Measurements from ENCODE around the gene MCF2.
"Not testable (repeated sequence)": the region's sequence is repeated elsewhere in the genome, so short reads cannot be mapped to it uniquely, and the experiment has no call there.

The MCF2 gene

GRCh38 chrX:139708067-139708466 is at the start of gene MCF2:
Gene MCF2 (minus strand): TSS chrX:139708167. CDS start chrX:139651744, 56,423 bp downstream.
- DNase-seq (ENCODE audit: low spot score) = no peak

GRCh38 chrX:139751053-139751452 is 43.1 kb upstream of the MCF2 start:
- DNase-seq (ENCODE audit: low spot score) = no peak

- no peak for DNase-seq (ENCODE audit: low spot score)
Measured at GRCh38 chrX:139750390-139750789, 42.4 kb upstream of the MCF2 start.

DNA sequence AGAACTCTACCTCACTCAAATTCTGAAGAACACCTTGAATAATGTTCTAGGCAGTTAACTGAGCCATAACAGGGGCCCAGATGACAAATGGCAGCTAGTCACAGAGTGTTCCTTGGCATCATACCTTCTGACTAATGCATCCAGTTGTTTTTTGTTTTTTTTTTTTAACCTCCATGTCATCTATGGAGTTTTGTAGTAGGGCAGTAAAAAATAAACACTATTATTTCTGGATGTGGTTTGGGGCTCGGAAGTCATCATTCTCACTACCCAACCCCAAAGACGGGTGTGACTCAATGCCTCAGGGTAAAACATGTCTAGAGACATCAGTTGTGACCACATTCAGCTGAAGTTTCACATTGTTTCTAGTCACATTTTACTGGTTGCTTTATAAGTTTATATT is 31.2 kb upstream of the MCF2 start:
- no peak for DNase-seq (ENCODE audit: low spot score)

- no peak for DNase-seq (ENCODE audit: low spot score)
Measured at GRCh38 chrX:139738581-139738980, 30.6 kb upstream of the MCF2 start.

DNA sequence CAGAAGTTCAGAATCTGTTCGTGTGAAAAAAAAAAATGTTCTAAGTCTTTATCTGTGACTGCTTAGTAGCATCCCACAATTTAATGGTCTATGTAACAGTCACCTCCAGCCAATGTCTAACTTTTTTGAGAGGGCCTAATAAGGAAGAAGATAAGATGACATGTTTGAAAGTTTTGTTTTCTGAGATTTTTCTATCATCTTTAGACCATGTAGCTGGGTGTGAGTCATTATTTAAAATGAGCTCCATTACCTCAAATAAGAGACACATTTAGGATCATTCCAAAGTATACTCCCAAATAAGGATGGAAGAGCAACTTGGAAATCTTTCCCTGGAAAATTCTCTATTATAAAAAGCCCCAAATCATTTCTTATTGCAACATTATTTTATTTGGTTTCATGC is 28.2 kb upstream of the MCF2 start:
- DNase-seq (ENCODE audit: low spot score) = no peak

- DNase-seq (ENCODE audit: low spot score) = no peak
Measured at GRCh38 chrX:139734996-139735395, 27.0 kb upstream of the MCF2 start.

GRCh38 chrX:139725720-139726119 is 17.8 kb upstream of the MCF2 start:
- DNase-seq (ENCODE audit: low spot score) = no peak

DNA sequence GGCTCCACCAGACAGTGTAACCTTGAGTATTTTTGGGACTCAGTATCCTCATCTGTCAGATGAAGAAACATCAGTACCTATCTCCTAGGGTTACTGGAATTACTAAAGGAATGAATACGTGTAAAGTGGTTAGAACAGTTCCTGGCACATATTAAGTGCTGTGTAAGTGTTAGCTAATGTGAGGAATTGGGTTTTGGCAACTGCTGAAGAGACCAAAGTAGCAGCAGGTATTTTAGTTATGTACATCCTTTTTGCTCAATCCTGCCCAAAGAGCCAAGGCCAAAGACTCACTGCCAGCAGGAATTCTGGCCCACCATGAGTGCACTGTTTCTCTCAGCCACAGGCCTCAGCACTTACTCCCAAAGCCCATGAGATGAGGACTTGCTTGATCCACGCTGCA is 16.7 kb upstream of the MCF2 start:
- DNase-seq (ENCODE audit: low spot score) = no peak

DNA sequence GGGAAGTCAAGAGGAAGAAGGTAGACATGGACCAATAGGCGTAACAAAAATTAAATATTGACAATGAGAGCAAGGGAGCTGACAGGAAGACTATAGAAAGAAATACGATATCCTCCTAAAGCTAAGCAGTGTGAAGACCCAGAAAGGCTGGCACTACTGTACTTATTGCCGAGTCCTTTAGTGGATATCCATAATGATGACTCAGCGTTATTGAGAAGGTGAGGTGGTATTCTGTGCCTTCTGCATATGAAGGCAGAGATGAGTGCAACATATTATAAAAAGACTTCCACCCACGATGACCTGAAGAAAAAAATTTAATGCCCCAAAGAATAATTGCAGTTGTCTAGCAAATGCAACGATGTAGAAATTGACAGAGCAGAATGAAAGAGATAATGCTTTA is 13.0 kb upstream of the MCF2 start:
- no peak for DNase-seq (ENCODE audit: low spot score)

DNA sequence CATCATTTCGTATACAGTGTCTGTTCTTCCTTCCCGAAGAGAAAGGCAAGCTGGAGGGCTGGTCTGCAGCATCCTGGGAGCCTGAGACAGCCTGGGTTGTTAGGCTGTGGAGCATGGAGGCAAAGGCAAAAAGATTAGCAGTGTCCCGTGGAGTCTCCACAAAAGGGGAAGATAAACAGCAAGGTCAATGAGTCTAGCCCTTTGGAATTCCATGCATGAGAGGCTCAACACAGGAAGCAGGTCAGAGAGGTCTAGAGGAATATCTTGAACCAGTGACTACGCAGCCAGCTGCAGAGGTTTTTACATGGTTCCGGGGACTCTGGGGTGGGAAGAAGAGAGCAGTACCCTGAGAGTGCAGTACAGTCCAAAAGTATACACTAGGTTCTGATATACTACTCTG is 12.2 kb upstream of the MCF2 start:
- DNase-seq (ENCODE audit: low spot score) = no peak

DNA sequence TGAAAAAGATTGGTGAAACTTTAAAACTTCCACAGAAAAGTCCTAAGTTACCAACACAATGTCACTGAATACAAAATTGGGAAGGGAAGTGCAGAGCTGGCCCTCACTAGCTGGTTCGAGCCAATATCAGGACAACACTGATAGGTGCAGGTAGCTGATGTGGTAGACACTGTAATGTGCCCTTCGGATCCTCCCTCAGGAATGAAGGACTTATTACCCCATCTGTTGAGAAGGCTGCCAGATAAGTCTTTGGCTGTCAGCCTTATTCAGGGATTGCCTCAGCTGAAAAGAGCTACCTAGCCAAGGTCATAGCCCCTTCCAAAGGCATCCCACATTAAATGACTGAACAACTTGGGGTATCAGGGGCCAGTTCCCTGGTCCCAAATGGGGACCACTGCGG is 5.3 kb downstream of the MCF2 start:
- DNase-seq (ENCODE audit: low spot score) = no peak

DNA sequence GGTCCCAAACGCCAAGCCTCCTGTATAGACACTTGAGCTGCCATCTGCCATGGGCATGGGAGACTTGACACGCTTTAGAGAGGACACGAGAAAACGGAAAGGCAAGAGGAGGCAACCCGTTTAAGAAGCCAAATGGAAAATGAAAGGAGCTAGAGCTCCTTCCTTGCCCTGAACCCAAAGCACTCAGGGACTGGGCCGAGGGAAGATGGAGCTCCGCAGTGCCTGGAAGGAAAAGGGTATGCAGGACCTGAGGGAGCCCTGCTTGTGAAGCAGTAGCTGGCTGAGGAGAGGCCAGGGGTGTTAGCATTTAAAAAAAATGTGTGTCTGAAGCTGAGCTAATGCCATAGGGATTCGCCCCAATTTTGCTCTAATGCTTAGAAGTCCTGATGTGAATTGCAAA is 15.1 kb downstream of the MCF2 start:
- no peak for DNase-seq (ENCODE audit: low spot score)

GRCh38 chrX:139692506-139692849 is 15.5 kb downstream of the MCF2 start:
- no peak for DNase-seq (ENCODE audit: low spot score)

DNA sequence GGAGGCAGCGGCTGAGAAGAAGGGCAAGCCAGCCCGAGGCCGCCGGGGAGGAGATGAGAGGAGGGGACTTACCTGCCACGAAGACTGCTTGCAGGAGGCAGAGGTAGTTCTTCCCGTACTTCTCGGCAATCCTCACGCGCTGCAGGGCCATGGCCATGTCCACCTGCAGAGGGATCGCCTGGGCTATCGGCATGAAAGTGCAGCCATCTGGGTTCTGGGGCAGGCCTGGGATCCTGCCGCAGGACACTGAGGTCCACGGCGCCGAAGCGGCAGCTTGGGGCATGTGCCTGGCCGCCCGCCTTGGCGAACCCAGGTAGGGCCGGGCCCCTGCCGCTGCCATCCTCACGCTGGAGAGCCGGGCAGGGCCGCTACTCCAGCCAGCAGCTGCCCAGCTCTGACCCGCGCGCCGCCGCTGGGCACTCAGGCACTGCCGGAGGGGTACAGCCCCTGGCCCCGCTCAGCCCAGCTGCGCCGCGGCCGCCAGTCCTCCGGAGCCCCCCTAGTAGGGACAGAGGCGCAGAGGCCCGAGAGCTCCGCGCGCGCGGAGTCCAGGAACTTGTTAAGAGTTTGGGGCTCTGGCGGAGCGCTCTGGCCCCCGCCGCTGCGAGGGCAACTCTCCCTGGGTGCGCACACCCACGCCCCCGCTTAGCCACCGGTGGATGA is 16.0 kb downstream of the MCF2 start:
- DNase-seq (ENCODE audit: low spot score) = no peak

DNA sequence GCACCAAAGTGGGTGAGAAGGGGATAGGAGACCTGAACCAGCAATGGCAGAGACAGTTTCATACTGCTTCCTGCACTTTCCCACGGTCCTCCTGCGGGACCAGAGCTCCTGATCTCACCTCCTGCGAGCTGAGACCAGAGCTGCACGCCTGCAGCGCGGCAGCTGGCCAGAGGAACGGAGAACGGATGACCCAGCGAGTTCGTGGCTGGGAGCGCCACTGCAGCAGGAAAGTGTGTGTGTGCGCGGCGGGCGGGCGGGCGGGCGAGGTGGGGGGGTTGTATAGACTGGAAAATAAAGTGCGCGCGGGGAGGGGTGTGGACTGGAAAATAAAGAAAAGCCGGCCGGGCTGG is 16.5 kb downstream of the MCF2 start:
- DNase-seq (ENCODE audit: low spot score) = no peak

DNA sequence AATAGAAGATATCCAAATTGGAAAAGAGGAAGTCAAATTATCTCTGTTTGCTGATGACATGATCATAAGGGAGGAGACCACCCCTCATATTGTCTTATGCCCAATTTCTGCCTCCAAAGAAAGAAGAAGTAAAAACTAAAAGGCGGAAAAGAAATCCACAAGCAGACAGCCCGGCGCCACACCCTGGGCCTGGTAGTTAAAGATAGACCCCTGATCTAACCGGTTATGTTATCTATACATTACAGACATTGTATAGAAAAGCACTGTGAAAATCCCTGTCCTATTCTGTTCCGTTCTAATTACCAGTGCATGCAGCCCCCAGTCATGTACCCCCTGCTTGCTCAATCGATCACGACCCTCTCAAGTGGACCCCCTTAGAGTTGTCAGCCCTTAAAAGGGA is 22.8 kb downstream of the MCF2 start:
- not testable (repeated sequence) for DNase-seq (ENCODE audit: low spot score)

GRCh38 chrX:139680356-139680755 is 27.6 kb downstream of the MCF2 start:
- no peak for DNase-seq (ENCODE audit: low spot score)

GRCh38 chrX:139647597-139647996 is 60.4 kb downstream of the MCF2 start:
- no peak for DNase-seq (ENCODE audit: low spot score)

- DNase-seq (ENCODE audit: low spot score) = no peak
Measured at GRCh38 chrX:139642241-139642927, 65.6 kb downstream of the MCF2 start.

GRCh38 chrX:139640259-139640658 is 67.7 kb downstream of the MCF2 start:
- no peak for DNase-seq (ENCODE audit: low spot score)

DNA sequence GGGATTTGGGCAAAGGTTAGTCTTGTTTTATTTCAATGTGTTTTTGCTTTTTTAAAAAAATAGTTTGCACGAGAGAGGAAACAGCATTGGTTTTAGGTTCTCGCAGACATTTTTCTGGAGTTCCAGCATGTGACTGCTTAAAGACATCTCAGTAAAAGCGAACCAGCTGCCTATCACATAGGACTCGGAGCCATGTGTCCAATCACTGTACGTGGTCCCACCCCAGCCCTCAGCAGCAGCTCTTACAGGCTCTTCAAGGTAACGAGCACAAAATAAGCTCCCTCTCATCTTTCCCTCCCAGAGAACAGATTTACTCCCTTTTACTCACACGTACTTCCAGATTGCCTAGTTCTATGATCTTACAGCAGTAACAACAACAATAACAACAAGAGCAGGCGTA is 68.7 kb downstream of the MCF2 start:
- no peak for DNase-seq (ENCODE audit: low spot score)

- no peak for DNase-seq (ENCODE audit: low spot score)
Measured at GRCh38 chrX:139600105-139600504, 107.9 kb downstream of the MCF2 start.

GRCh38 chrX:139596068-139596467 is 111.9 kb downstream of the MCF2 start:
- no peak for DNase-seq (ENCODE audit: low spot score)

All from COLO829 (cell line).